Ishikawa (cell line): ENCODE measurements around the gene LEKR1.

Source experiments
- CEBPB ChIP-seq: IDR thresholded peaks from 2 replicates; pipeline ENCODE4 v1.6.1; 2012
- CREB1 ChIP-seq: IDR thresholded peaks from 2 replicates; pipeline ENCODE4 v1.6.1; 2012; ENCODE audit warnings: low read depth
- EGR1 ChIP-seq: IDR thresholded peaks from 2 replicates; pipeline ENCODE4 v1.6.1; 2012
- EP300 ChIP-seq: IDR thresholded peaks from 2 replicates; pipeline ENCODE4 v1.6.1; 2012; ENCODE audit warnings: borderline replicate concordance
- FOXM1 ChIP-seq: IDR thresholded peaks from 2 replicates; pipeline ENCODE4 v1.6.1; 2012; ENCODE audit warnings: low read depth, borderline replicate concordance
- NFIC ChIP-seq: IDR thresholded peaks from 2 replicates; pipeline ENCODE4 v1.6.1; 2012
- RAD21 ChIP-seq: IDR thresholded peaks from 2 replicates; pipeline ENCODE4 v1.6.1; 2012; ENCODE audit warnings: low read depth
- TAF1 ChIP-seq: IDR thresholded peaks from 2 replicates; pipeline ENCODE4 v1.6.1; 2012; ENCODE audit warnings: low read depth, mild to moderate bottlenecking
- TCF12 ChIP-seq: IDR thresholded peaks from 2 replicates; pipeline ENCODE4 v1.6.1; 2012; ENCODE audit warnings: low read depth
- TEAD4 ChIP-seq: IDR thresholded peaks from 2 replicates; pipeline ENCODE4 v1.6.1; 2012
- YY1 ChIP-seq: IDR thresholded peaks from 2 replicates; pipeline ENCODE4 v1.6.1; 2012; ENCODE audit warnings: low read depth
- ZBTB7A ChIP-seq: IDR thresholded peaks from 2 replicates; pipeline ENCODE4 v1.6.1; 2012; ENCODE audit warnings: low read depth
- TF ChIP-seq, protein P1 (sequence below): IDR thresholded peaks from 2 replicates; pipeline ENCODE4 v1.6.1; 2012
- TF ChIP-seq, protein P2 (sequence below): IDR thresholded peaks from 2 replicates; pipeline ENCODE4 v1.6.1; 2012; ENCODE audit warnings: low read depth, mild to moderate bottlenecking
- TF ChIP-seq, protein P3 (sequence below): IDR thresholded peaks from 2 replicates; pipeline ENCODE4 v1.6.1; 2012

Gene LEKR1

DNA sequence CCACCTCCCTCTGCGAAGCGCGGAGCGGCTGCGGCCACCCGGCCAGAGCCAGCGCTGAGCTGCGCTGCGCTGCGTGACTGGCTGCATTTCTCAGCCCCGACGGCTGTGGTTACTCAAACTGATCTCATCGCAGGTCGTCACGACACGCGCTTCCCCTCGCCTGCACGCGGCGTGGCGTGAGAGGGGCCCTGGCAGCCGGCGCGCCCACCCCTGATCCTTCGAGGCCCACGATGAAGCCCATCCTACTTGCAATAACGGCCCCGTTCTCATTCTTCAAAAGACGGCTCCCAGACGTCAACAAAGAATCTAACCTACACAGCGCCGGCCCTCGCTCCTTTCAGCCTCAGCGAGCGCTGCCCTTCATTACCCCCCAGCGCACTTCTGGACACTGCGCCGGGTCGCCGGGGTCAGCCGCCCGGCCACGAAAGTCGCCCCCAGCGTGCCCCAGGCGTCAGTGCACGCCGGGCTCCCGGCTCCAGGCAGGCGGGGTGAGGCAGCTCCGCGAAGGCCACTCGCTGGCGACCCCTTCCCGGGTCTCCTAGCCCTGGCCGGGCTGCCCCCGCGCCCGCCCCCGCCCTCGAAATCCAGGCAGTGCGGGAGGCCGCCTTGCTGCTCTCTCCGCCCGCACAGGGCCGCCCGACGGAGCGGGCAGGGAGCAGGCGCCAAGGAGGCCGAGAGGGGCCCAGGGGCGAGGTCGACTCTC, 9.9 kb upstream of the LEKR1 start:
- TF ChIP-seq TEAD4: no peak
- TF ChIP-seq, protein P1, sequence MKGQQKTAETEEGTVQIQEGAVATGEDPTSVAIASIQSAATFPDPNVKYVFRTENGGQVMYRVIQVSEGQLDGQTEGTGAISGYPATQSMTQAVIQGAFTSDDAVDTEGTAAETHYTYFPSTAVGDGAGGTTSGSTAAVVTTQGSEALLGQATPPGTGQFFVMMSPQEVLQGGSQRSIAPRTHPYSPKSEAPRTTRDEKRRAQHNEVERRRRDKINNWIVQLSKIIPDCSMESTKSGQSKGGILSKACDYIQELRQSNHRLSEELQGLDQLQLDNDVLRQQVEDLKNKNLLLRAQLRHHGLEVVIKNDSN: no peak
- TF ChIP-seq CREB1: no peak
- TF ChIP-seq EGR1: no peak
- TF ChIP-seq, protein P2, sequence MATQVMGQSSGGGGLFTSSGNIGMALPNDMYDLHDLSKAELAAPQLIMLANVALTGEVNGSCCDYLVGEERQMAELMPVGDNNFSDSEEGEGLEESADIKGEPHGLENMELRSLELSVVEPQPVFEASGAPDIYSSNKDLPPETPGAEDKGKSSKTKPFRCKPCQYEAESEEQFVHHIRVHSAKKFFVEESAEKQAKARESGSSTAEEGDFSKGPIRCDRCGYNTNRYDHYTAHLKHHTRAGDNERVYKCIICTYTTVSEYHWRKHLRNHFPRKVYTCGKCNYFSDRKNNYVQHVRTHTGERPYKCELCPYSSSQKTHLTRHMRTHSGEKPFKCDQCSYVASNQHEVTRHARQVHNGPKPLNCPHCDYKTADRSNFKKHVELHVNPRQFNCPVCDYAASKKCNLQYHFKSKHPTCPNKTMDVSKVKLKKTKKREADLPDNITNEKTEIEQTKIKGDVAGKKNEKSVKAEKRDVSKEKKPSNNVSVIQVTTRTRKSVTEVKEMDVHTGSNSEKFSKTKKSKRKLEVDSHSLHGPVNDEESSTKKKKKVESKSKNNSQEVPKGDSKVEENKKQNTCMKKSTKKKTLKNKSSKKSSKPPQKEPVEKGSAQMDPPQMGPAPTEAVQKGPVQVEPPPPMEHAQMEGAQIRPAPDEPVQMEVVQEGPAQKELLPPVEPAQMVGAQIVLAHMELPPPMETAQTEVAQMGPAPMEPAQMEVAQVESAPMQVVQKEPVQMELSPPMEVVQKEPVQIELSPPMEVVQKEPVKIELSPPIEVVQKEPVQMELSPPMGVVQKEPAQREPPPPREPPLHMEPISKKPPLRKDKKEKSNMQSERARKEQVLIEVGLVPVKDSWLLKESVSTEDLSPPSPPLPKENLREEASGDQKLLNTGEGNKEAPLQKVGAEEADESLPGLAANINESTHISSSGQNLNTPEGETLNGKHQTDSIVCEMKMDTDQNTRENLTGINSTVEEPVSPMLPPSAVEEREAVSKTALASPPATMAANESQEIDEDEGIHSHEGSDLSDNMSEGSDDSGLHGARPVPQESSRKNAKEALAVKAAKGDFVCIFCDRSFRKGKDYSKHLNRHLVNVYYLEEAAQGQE: no peak
- no peak for TF ChIP-seq FOXM1
- TF ChIP-seq, protein P3, sequence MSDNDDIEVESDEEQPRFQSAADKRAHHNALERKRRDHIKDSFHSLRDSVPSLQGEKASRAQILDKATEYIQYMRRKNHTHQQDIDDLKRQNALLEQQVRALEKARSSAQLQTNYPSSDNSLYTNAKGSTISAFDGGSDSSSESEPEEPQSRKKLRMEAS: no peak
- no peak for TF ChIP-seq CEBPB
- TF ChIP-seq TCF12: no peak
- no peak for TF ChIP-seq RAD21
- no peak for TF ChIP-seq NFIC
- TF ChIP-seq TAF1: no peak
- TF ChIP-seq EP300: no peak
- no peak for TF ChIP-seq ZBTB7A
- TF ChIP-seq YY1: no peak

DNA sequence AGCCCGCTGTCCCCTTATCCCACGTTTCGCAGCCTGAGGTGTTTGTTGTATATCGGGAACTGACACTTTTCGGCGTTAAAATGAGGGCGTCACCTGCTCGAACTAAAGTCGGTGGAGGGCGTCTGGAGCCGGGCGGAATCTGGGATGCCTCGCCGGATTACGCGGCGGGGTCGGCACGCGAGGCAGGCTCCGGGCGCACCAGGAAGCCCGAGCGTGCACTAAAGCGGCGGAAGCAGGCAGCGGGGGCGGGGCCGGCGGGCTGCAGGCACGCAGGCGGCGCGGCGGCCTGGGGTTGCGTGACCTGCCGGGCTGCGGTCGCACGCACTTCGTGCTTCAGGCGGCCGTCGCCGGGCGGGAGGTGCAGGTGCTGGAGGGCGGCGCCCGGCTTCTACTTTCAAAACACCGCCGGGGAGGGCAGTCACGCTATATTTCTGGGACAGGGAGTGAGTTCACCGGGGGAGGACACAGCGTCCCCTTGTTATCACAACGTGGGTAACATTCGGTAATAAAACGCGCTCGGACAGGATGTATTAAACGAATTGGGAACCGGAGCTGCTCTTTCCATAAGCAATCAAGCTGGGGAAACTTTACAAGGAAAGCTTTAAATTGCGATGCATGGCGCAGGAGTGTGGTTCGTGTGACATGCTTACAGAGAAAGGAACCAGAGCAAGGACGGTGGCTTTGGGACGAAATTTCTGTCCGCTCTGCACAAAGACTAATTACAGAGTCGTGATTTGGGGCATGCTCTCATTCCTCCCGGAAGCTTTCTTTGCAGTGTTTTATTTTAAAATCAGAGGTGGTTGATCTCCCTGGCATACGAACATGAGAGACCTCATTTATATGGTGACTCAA, 9.1 kb upstream of the LEKR1 start:
- TF ChIP-seq EGR1: 0 out of 2 replicates have a peak, but pooled peaks have one; percentile 15
- TF ChIP-seq YY1: peak; percentile 21; the same call in 1 of the 2 replicates
- TF ChIP-seq TAF1: no peak
- TF ChIP-seq, protein P1: 0 out of 2 replicates have a peak, but pooled peaks have one; percentile 13
- no peak for TF ChIP-seq CEBPB
- TF ChIP-seq TCF12: peak; percentile 54; the same call in 1 of the 2 replicates
- TF ChIP-seq, protein P3: peak; percentile 95
- peak; percentile 23; the same call in 1 of the 2 replicates for TF ChIP-seq TEAD4

DNA sequence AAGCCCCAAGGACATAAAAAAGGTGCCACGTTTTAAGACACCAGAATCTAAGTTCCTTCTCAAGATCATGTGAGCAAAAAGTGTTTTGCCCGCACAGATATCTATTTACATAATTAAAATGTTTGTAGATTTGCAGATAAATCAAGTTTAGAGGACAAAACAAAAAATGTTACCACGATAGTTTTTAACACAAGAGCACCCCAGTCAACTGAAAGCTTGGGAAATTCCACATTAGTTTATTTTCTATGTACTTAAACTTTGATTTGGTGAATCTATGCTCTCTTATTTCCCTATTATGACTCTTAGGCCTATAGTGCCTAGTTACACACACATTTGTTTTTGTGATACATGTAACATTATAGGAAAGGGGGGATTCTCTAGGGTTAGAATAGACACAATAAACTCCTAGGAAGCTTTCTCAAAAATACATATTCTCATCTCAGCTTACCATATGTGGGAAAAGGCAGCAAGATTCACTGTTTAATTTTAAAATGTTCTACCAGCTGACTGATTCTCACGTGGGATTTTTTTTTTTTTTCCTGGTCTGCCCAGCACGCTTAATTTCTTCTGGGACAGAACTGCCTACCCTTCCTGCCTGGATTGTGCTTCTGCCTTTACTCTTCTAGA, 8.4 kb upstream of the LEKR1 start:
- TF ChIP-seq NFIC: no peak
- TF ChIP-seq, protein P3: no peak

DNA sequence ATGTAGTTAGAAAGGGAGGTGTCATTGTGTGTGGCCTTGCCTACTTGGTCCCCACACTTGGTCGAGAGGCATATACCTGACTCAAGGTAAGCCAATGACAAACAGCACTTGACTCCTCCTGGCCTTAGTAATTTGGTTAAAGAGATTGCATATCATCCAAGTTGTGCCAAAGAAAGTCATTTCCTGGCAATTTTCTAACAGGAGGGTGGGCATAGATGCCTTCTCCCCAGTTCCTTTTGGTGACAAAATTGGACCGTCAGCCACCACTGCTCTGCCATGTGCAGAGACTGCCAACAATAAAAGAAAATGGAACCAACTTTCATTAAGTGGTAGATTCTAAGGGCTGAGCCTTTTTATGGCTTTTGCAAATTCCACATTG, 7.9 kb upstream of the LEKR1 start:
- TF ChIP-seq NFIC (no peak), FOXM1 (no peak), TEAD4 (no peak), TCF12 (no peak), YY1 (no peak), CEBPB (no peak), RAD21 (no peak), TAF1 (no peak), EP300 (no peak)
- TF ChIP-seq, protein P1: no peak
- TF ChIP-seq, protein P3: no peak
- TF ChIP-seq, protein P2: no peak
